ENCODE data around the gene SCYGR3. TPM values are rescaled to one million over a fixed set of nuclear protein-coding genes. Genes with fewer than 3 reads are reported as not detected.

The SCYGR3 gene
- total RNA-seq, 1 experiment from 2014 or later: not detected

GRCh38 chr2:227616631-227617030 lies 2.0 kb upstream of the SCYGR3 start:
- intact Hi-C loops (cut with micrococcal nuclease): no loop called here
- no peak overlapping the region for H2AFZ ChIP-seq (ENCODE audit: low read length)
- ATAC-seq (no peak), DNase-seq (no peak)
- no peaks in the 10 kb centered on the region for H4K20me1 ChIP-seq (ENCODE audit: low read length)
- ChIA-PET CTCF (no interaction called here), POLR2A (ENCODE audit: unreplicated experiment) (no interaction called here)
- 0 out of 2 replicates have a peak, but pooled peaks cover 2% of the 10 kb centered on the region for H3K9me2 ChIP-seq (replicated peaks; ENCODE audit: low read length)
- TF ChIP-seq EZH2 (IDR thresholded peaks at IDR 0.05; ENCODE audit: low read length, unreplicated experiment) (no peak), EZH2phosphoT487 (IDR thresholded peaks at IDR 0.05; ENCODE audit: borderline replicate concordance, low read length) (no peak), CTCF (conservative IDR thresholded peaks at IDR 0.05; ENCODE audit: low read depth, low read length) (no peak)
- H3K27me3 ChIP-seq (ENCODE audit: low read length): no peaks in the 10 kb centered on the region
- H3K9me3 ChIP-seq (ENCODE audit: low read length): no peaks in the 10 kb centered on the region
- H3K27ac ChIP-seq (ENCODE audit: low read length): no peak overlapping the region
- BruUV-seq (replicated peaks): no TSS peak
- H3K4me2 ChIP-seq (ENCODE audit: low read length): no peak overlapping the region
- H3K9ac ChIP-seq (ENCODE audit: low read length): no peak overlapping the region
- H3K4me1 ChIP-seq (ENCODE audit: insufficient read depth, low read length): no peaks in the 10 kb centered on the region
- H3K4me3 ChIP-seq (ENCODE audit: low read length): no peak overlapping the region
- no peaks in the 10 kb centered on the region for H3K79me2 ChIP-seq (ENCODE audit: low read length)
- H3F3A ChIP-seq (ENCODE audit: low read length, unreplicated experiment): no peaks in the 10 kb centered on the region
- H3K36me3 ChIP-seq (ENCODE audit: low read depth, low read length): no peaks in the 10 kb centered on the region

GRCh38 chr2:227615906-227616305 lies 1.3 kb upstream of the SCYGR3 start:
- Histone ChIP-seq H3K36me3 (ENCODE audit: low read depth, low read length) (no peaks in the 10 kb centered on the region), H3K9me2 (replicated peaks; ENCODE audit: low read length) (0 out of 2 replicates have a peak, but pooled peaks cover 2% of the 10 kb centered on the region), H2AFZ (ENCODE audit: low read length) (no peak overlapping the region), H3K27me3 (ENCODE audit: low read length) (no peaks in the 10 kb centered on the region), H3K9me3 (ENCODE audit: low read length) (no peaks in the 10 kb centered on the region), H3K27ac (ENCODE audit: low read length) (no peak overlapping the region), H3K79me2 (ENCODE audit: low read length) (no peaks in the 10 kb centered on the region), H3K4me1 (ENCODE audit: insufficient read depth, low read length) (no peaks in the 10 kb centered on the region), H3K9ac (ENCODE audit: low read length) (no peak overlapping the region), H4K20me1 (ENCODE audit: low read length) (no peaks in the 10 kb centered on the region), H3F3A (ENCODE audit: low read length, unreplicated experiment) (no peaks in the 10 kb centered on the region), H3K4me3 (ENCODE audit: low read length) (no peak overlapping the region), H3K4me2 (ENCODE audit: low read length) (no peak overlapping the region)
- intact Hi-C loops (cut with micrococcal nuclease): no loop called here
- ATAC-seq: no peak
- TF ChIP-seq EZH2 (IDR thresholded peaks at IDR 0.05; ENCODE audit: low read length, unreplicated experiment) (no peak), EZH2phosphoT487 (IDR thresholded peaks at IDR 0.05; ENCODE audit: borderline replicate concordance, low read length) (no peak), CTCF (conservative IDR thresholded peaks at IDR 0.05; ENCODE audit: low read depth, low read length) (no peak)
- ChIA-PET CTCF (no interaction called here), POLR2A (ENCODE audit: unreplicated experiment) (no interaction called here)
- BruUV-seq (replicated peaks): no TSS peak
- no peak for DNase-seq

GRCh38 chr2:227615181-227615580 lies 541 bp upstream of the SCYGR3 start:
- Histone ChIP-seq H3K9ac (ENCODE audit: low read length) (no peak overlapping the region), H3K9me2 (replicated peaks; ENCODE audit: low read length) (0 out of 2 replicates have a peak, but pooled peaks cover 2% of the 10 kb centered on the region), H3K9me3 (ENCODE audit: low read length) (no peaks in the 10 kb centered on the region), H4K20me1 (ENCODE audit: low read length) (no peaks in the 10 kb centered on the region), H3K36me3 (ENCODE audit: low read depth, low read length) (no peaks in the 10 kb centered on the region), H3K27me3 (ENCODE audit: low read length) (no peaks in the 10 kb centered on the region), H3F3A (ENCODE audit: low read length, unreplicated experiment) (no peaks in the 10 kb centered on the region), H3K4me2 (ENCODE audit: low read length) (no peak overlapping the region), H3K4me3 (ENCODE audit: low read length) (no peak overlapping the region), H3K79me2 (ENCODE audit: low read length) (no peaks in the 10 kb centered on the region), H3K4me1 (ENCODE audit: insufficient read depth, low read length) (no peaks in the 10 kb centered on the region), H2AFZ (ENCODE audit: low read length) (no peak overlapping the region), H3K27ac (ENCODE audit: low read length) (no peak overlapping the region)
- POLR2A ChIA-PET (ENCODE audit: unreplicated experiment): no interaction called here
- DNase-seq (no peak), ATAC-seq (no peak)
- intact Hi-C loops (cut with micrococcal nuclease): no loop called here
- BruUV-seq (replicated peaks): no TSS peak
- CTCF ChIA-PET: no interaction called here
- TF ChIP-seq EZH2 (IDR thresholded peaks at IDR 0.05; ENCODE audit: low read length, unreplicated experiment) (no peak), CTCF (conservative IDR thresholded peaks at IDR 0.05; ENCODE audit: low read depth, low read length) (no peak), EZH2phosphoT487 (IDR thresholded peaks at IDR 0.05; ENCODE audit: borderline replicate concordance, low read length) (no peak)

All from PC-3 (cell line).